GM23248 (cell line): Measurements from ENCODE around the gene SUSD4. TPM values are rescaled to one million over a fixed set of nuclear protein-coding genes. Genes with fewer than 3 reads are reported as not detected.

Experiments
- DNase-seq: peaks from one replicate; pipeline ENCODE4 v3.0.0-alpha.2; 2015
- H2AFZ ChIP-seq: fragments of 200-600 bp; sonication (generic); 2 replicates; pipeline ENCODE4 v1.6.1; 2016; ENCODE audit warnings: antibody characterized with exemption
- H3F3A ChIP-seq: fragments of 200-600 bp; sonication (generic); 2 replicates; pipeline ENCODE4 v1.6.1; 2016; ENCODE audit warnings: mild to moderate bottlenecking, antibody characterized with exemption, mixed run types; ENCODE audit not compliant: insufficient read depth
- H3K27ac ChIP-seq: fragments of 200-600 bp; sonication (generic); 2 replicates; pipeline ENCODE4 v1.5.1; 2016; ENCODE audit warnings: mild to moderate bottlenecking
- H3K27me3 ChIP-seq: fragments of 200-600 bp; sonication (generic); replicated peaks from 2 replicates; pipeline ENCODE4 v1.6.1; 2016; ENCODE audit warnings: mild to moderate bottlenecking; ENCODE audit not compliant: insufficient read depth
- H3K36me3 ChIP-seq: fragments of 200-600 bp; sonication (generic); 2 replicates; pipeline ENCODE4 v1.6.1; 2016; ENCODE audit warnings: low read depth, mild to moderate bottlenecking
- H3K4me1 ChIP-seq: fragments of 200-600 bp; sonication (generic); 2 replicates; pipeline ENCODE4 v1.6.1; 2016; ENCODE audit warnings: mild to moderate bottlenecking; ENCODE audit not compliant: insufficient read depth
- H3K4me2 ChIP-seq: fragments of 200-600 bp; sonication (generic); one replicate; pipeline ENCODE4 v1.6.1; 2016; ENCODE audit warnings: mild to moderate bottlenecking; ENCODE audit not compliant: unreplicated experiment
- H3K4me3 ChIP-seq: fragments of 200-600 bp; sonication (generic); 2 replicates; pipeline ENCODE4 v1.5.1; 2016; ENCODE audit warnings: mild to moderate bottlenecking
- H3K79me2 ChIP-seq: fragments of 200-600 bp; sonication (generic); 2 replicates; pipeline ENCODE4 v1.6.1; 2016; ENCODE audit warnings: mild to moderate bottlenecking; ENCODE audit not compliant: insufficient read depth
- H3K9ac ChIP-seq: fragments of 200-600 bp; sonication (generic); 2 replicates; pipeline ENCODE4 v1.6.1; 2016; ENCODE audit warnings: mild to moderate bottlenecking
- H3K9me2 ChIP-seq: fragments of 200-600 bp; sonication (generic); 2 replicates; pipeline ENCODE4 v1.6.1; 2016; ENCODE audit warnings: mixed run types, mild to moderate bottlenecking, moderate library complexity; ENCODE audit not compliant: insufficient read depth
- H3K9me3 ChIP-seq: fragments of 200-600 bp; sonication (generic); one replicate; pipeline ENCODE4 v1.6.1; 2017; ENCODE audit warnings: low read depth
- H4K20me1 ChIP-seq: fragments of 200-600 bp; sonication (generic); 2 replicates; pipeline ENCODE4 v1.6.0; 2016; ENCODE audit not compliant: insufficient read depth
- EZH2 ChIP-seq: fragments of 200-600 bp; sonication (generic); IDR thresholded peaks from 2 replicates; pipeline ENCODE4 v1.6.1; 2018; ENCODE audit warnings: antibody characterized with exemption, mild to moderate bottlenecking; ENCODE audit not compliant: insufficient read depth, poor library complexity, severe bottlenecking
- EZH2phosphoT487 ChIP-seq: fragments of 200-600 bp; sonication (generic); IDR thresholded peaks from 2 replicates; pipeline ENCODE4 v1.6.1; 2018; ENCODE audit warnings: antibody characterized with exemption, moderate library complexity, mild to moderate bottlenecking, low read depth; ENCODE audit not compliant: insufficient read depth
- WGBS, 2 experiments: methylation state at CpG; one replicate each; pipeline ENCODE4 v1.1.6; 2015 to 2017; ENCODE audit warnings: low lambda C conversion rate in 2 of 2, low coverage in 1 of 2; ENCODE audit errors: missing lambda C conversion rate in 2 of 2; 5-methylcytosine and 5-hydroxymethylcytosine counted together
- in situ Hi-C: fragments of 300-500 bp; cut with MboI; formaldehyde crosslinking; loops from 2 replicates; pipeline ENCODE4 v1.15.0; 2020
- polyA plus RNA-seq: library from polyadenylated mRNA; unstranded; fragments of >200 nt; fragmentation: Nextera tagmentation; extraction: Ambion mirVana; gene quantifications from 2 replicates; pipeline ENCODE4 v1.2.1, GENCODE V29; 2016
- total RNA-seq: library from RNA; depleted of rRNA; stranded (reverse); fragments of >200 nt; shearing (Covaris generic); gene quantifications from 2 replicates; pipeline ENCODE4 v1.2.3, GENCODE V29; 2014

SUSD4 gene
- total and polyA plus RNA-seq, 2 experiments from 2014 or later, result 1.1 to 3.9 TPM

DNA sequence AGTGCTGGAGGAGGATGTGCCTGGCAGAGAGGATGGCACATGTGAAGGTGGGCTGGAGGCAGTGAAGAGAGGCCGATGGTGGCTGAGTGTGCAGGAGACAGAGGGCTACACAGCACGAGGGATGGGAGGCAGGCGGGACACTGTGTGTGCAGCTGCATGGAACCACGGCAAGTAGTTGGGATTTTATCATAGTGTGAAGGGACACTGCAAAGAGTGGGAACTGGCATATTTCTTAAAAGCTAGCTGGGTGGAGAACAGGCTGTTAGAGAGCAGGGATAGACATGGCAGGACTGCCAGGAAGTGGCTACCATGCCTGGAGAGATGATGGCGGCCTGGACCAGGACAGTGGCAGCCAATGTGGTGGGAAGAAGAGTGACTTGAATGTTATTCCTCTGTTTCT lies 118.6 kb downstream of the SUSD4 start:
- no peak overlapping the region for H3K4me3 ChIP-seq
- H3K79me2 ChIP-seq, result no peaks in the 10 kb centered on the region
- no peaks in the 10 kb centered on the region for H3K27me3 ChIP-seq
- no peaks in the 10 kb centered on the region for H4K20me1 ChIP-seq
- TF ChIP-seq EZH2phosphoT487 (no peak), EZH2 (no peak)
- H3K9ac ChIP-seq, result no peak overlapping the region
- no peaks in the 10 kb centered on the region for H3F3A ChIP-seq
- H3K4me2 ChIP-seq, result no peak overlapping the region
- H3K9me3 ChIP-seq, result no peaks in the 10 kb centered on the region
- H3K9me2 ChIP-seq, result no peaks in the 10 kb centered on the region
- no peaks in the 10 kb centered on the region for H3K36me3 ChIP-seq
- no peak overlapping the region for H3K27ac ChIP-seq
- 85 to 91% methylated on average over 5 of the region's 5 CpGs for WGBS, 2 experiments
- no peak overlapping the region for H2AFZ ChIP-seq
- no peak for DNase-seq
- in situ Hi-C loops, result no loop called here
- H3K4me1 ChIP-seq, result no peaks in the 10 kb centered on the region

- Histone ChIP-seq H3K9me2 (no peaks in the 10 kb centered on the region), H3K27me3 (no peaks in the 10 kb centered on the region), H3K4me2 (no peak overlapping the region), H4K20me1 (no peaks in the 10 kb centered on the region), H3K9ac (no peak overlapping the region), H3K36me3 (no peaks in the 10 kb centered on the region), H3F3A (no peaks in the 10 kb centered on the region), H2AFZ (no peak overlapping the region), H3K9me3 (no peaks in the 10 kb centered on the region), H3K4me3 (no peak overlapping the region), H3K27ac (no peak overlapping the region), H3K79me2 (no peaks in the 10 kb centered on the region), H3K4me1 (no peaks in the 10 kb centered on the region)
- TF ChIP-seq EZH2, result no peak
- no peak for TF ChIP-seq EZH2phosphoT487
- in situ Hi-C loops, result no loop called here
- DNase-seq, result peak; percentile 21
- 84 to 90% methylated on average over 4 of the region's 4 CpGs for WGBS, 2 experiments
Observed at GRCh38 chr1:223244366-223245103, 119.4 kb downstream of the SUSD4 start.

- Histone ChIP-seq H3K4me3 (no peak overlapping the region), H3K4me2 (no peak overlapping the region), H3F3A (no peaks in the 10 kb centered on the region), H3K9me2 (no peaks in the 10 kb centered on the region), H3K36me3 (no peaks in the 10 kb centered on the region), H3K79me2 (no peaks in the 10 kb centered on the region), H3K4me1 (no peaks in the 10 kb centered on the region), H3K9ac (no peak overlapping the region), H3K9me3 (no peaks in the 10 kb centered on the region), H3K27me3 (no peaks in the 10 kb centered on the region), H3K27ac (no peak overlapping the region), H4K20me1 (no peaks in the 10 kb centered on the region), H2AFZ (no peak overlapping the region)
- TF ChIP-seq EZH2, result no peak
- in situ Hi-C loops, result no loop called here
- WGBS, 2 experiments, result 90 to 91% methylated on average over 6 of the region's 6 CpGs
- DNase-seq, result no peak
Observed at GRCh38 chr1:223243441-223244050, 120.4 kb downstream of the SUSD4 start.

DNA sequence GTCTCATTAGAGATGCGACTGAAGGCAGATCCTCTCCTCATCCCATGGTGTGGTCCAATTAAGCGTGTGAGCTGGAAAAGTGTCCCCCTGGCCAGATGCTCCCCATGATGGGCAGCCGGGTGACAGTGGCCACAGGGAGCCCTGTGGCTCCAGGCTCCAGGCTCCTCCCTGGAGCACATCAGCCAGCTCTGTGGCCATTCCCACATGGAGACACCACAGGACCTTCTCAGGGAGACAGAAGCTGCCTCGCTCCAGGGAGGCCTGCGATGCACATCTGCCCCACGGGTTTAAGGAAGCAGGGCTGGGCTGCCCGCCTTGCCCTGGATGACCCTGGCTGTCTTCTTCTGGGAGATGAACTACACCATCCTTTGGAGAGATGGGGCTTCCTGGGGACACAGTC lies 121.0 kb downstream of the SUSD4 start:
- TF ChIP-seq EZH2 (no peak), EZH2phosphoT487 (no peak)

More for the DNA sequence above, 121.0 kb downstream of the SUSD4 start:
- H3K4me2 ChIP-seq, result no peak overlapping the region
- H3K79me2 ChIP-seq, result no peaks in the 10 kb centered on the region
- H2AFZ ChIP-seq, result no peak overlapping the region
- H3K4me1 ChIP-seq, result no peaks in the 10 kb centered on the region
- H3F3A ChIP-seq, result no peaks in the 10 kb centered on the region
- no peak for DNase-seq
- no peaks in the 10 kb centered on the region for H3K9me2 ChIP-seq
- in situ Hi-C loops, result no loop called here
- no peak overlapping the region for H3K27ac ChIP-seq
- WGBS, 2 experiments, result 91 to 97% methylated on average over 7 of the region's 7 CpGs
- H3K9me3 ChIP-seq, result no peaks in the 10 kb centered on the region
- no peaks in the 10 kb centered on the region for H3K36me3 ChIP-seq
- no peaks in the 10 kb centered on the region for H3K27me3 ChIP-seq
- H4K20me1 ChIP-seq, result no peaks in the 10 kb centered on the region
- H3K9ac ChIP-seq, result no peak overlapping the region
- H3K4me3 ChIP-seq, result no peak overlapping the region
